Measurements from ENCODE around the gene FBXW11.

GRCh38 chr5:171952021-171952420, 54.4 kb downstream of the FBXW11 start:
- TF ChIP-seq ISL2 (CRISPR knock-in tag; IDR thresholded peaks at IDR 0.05) (no peak), IKZF1 (IDR thresholded peaks at IDR 0.05) (no peak), PRPF4 (IDR thresholded peaks at IDR 0.05; ENCODE audit: low read depth, low read length, poor library complexity, severe bottlenecking) (no peak)
- TF ChIP-seq, protein P1, sequence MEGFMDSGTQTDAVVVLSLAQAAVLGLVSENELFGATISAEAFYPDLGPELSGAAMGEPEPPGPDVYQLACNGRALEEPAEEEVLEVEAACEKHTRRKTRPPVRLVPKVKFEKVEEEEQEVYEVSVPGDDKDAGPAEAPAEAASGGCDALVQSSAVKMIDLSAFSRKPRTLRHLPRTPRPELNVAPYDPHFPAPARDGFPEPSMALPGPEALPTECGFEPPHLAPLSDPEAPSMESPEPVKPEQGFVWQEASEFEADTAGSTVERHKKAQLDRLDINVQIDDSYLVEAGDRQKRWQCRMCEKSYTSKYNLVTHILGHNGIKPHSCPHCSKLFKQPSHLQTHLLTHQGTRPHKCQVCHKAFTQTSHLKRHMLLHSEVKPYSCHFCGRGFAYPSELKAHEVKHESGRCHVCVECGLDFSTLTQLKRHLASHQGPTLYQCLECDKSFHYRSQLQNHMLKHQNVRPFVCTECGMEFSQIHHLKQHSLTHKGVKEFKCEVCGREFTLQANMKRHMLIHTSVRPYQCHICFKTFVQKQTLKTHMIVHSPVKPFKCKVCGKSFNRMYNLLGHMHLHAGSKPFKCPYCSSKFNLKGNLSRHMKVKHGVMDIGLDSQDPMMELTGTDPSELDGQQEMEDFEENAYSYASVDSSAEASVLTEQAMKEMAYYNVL (CRISPR knock-in tag; IDR thresholded peaks at IDR 0.05; ENCODE audit: borderline replicate concordance): no peak
- TF ChIP-seq, protein P2, sequence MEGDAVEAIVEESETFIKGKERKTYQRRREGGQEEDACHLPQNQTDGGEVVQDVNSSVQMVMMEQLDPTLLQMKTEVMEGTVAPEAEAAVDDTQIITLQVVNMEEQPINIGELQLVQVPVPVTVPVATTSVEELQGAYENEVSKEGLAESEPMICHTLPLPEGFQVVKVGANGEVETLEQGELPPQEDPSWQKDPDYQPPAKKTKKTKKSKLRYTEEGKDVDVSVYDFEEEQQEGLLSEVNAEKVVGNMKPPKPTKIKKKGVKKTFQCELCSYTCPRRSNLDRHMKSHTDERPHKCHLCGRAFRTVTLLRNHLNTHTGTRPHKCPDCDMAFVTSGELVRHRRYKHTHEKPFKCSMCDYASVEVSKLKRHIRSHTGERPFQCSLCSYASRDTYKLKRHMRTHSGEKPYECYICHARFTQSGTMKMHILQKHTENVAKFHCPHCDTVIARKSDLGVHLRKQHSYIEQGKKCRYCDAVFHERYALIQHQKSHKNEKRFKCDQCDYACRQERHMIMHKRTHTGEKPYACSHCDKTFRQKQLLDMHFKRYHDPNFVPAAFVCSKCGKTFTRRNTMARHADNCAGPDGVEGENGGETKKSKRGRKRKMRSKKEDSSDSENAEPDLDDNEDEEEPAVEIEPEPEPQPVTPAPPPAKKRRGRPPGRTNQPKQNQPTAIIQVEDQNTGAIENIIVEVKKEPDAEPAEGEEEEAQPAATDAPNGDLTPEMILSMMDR (CRISPR knock-in tag; IDR thresholded peaks at IDR 0.05): no peak

Measured in HepG2 (cell line).